Cardiac muscle cell (in vitro differentiated cells and primary cell): ENCODE results near the gene C10orf143. TPM values are rescaled to one million over a fixed set of nuclear protein-coding genes. Genes with fewer than 3 reads are reported as not detected.

ENCODE experiments used
- DNase-seq, 2 donors: peaks; one replicate each; pipeline versions ENCODE4 v3.0.0 to v3.0.0-alpha.2; 2010 to 2017; ENCODE audit warnings: low read depth in 1 of 2, low spot score in 1 of 2
- H3K27ac ChIP-seq: fragments of 200-600 bp; sonication (generic); 2 replicates; pipeline ENCODE4 v1.5.1; 2016
- H3K27me3 ChIP-seq: fragments of 200-600 bp; sonication (generic); 2 replicates; pipeline ENCODE4 v1.6.0; 2016; ENCODE audit warnings: control low read depth
- H3K36me3 ChIP-seq: fragments of 200-600 bp; sonication (generic); 2 replicates; pipeline ENCODE4 v1.5.1; 2016; ENCODE audit warnings: control low read depth
- H3K4me1 ChIP-seq: fragments of 200-600 bp; sonication (generic); 2 replicates; pipeline ENCODE4 v1.8.1; 2017; ENCODE audit warnings: low read depth, mild to moderate bottlenecking, mixed run types
- H3K4me3 ChIP-seq: fragments of 200-600 bp; sonication (generic); 2 replicates; pipeline ENCODE4 v1.5.1; 2016; ENCODE audit warnings: mild to moderate bottlenecking
- H3K9me3 ChIP-seq: fragments of 200-600 bp; sonication (generic); 2 replicates; pipeline ENCODE4 v1.5.1; 2017; ENCODE audit warnings: low read depth, mild to moderate bottlenecking, control low read depth
- polyA plus RNA-seq: library from polyadenylated mRNA; unstranded; fragments of >200 nt; fragmentation: Nextera tagmentation; extraction: Ambion mirVana; gene quantifications from 2 replicates; pipeline ENCODE4 v1.2.1, GENCODE V29; 2016
- total RNA-seq: library from RNA; depleted of rRNA; stranded (reverse); fragments of >200 nt; gene quantifications from 2 replicates; pipeline ENCODE4 v1.2.3, GENCODE V29; 2016
- TF ChIP-seq, protein P1 (sequence below): IDR thresholded peaks from 2 replicates; pipeline ENCODE4 v1.5.1; 2012; ENCODE audit warnings: low read depth, mild to moderate bottlenecking, low read length

Gene C10orf143
- total and polyA plus RNA-seq, 2 experiments from 2014 or later: 1.1 to 5.7 TPM

DNA sequence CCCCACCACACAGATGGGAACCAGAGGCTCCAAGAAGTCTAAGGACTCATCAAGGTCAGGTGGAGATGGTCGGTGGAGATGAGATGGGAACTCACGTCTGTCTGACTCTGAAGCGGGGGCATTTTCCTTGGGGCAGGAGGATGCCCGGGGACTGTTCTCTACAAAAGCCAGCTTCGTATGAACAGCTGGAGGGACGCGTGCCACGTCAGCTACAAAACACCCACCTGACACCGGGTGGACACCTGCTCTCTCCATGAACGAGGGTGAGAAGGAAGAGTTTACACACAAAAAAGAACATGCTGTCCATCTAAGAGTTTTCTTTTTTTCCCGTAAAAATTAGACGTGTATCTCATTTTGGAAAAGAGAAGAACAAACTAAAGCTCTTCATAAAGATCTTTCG lies 47.7 kb downstream of the C10orf143 start:
- Histone ChIP-seq H3K4me1 (no peaks in the 10 kb centered on the region), H3K27me3 (no peaks in the 10 kb centered on the region), H3K4me3 (no peak overlapping the region), H3K9me3 (no peaks in the 10 kb centered on the region), H3K36me3 (no peaks in the 10 kb centered on the region), H3K27ac (no peak overlapping the region)
- TF ChIP-seq, protein P1, sequence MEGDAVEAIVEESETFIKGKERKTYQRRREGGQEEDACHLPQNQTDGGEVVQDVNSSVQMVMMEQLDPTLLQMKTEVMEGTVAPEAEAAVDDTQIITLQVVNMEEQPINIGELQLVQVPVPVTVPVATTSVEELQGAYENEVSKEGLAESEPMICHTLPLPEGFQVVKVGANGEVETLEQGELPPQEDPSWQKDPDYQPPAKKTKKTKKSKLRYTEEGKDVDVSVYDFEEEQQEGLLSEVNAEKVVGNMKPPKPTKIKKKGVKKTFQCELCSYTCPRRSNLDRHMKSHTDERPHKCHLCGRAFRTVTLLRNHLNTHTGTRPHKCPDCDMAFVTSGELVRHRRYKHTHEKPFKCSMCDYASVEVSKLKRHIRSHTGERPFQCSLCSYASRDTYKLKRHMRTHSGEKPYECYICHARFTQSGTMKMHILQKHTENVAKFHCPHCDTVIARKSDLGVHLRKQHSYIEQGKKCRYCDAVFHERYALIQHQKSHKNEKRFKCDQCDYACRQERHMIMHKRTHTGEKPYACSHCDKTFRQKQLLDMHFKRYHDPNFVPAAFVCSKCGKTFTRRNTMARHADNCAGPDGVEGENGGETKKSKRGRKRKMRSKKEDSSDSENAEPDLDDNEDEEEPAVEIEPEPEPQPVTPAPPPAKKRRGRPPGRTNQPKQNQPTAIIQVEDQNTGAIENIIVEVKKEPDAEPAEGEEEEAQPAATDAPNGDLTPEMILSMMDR: no peak
- DNase-seq: no peak

DNA sequence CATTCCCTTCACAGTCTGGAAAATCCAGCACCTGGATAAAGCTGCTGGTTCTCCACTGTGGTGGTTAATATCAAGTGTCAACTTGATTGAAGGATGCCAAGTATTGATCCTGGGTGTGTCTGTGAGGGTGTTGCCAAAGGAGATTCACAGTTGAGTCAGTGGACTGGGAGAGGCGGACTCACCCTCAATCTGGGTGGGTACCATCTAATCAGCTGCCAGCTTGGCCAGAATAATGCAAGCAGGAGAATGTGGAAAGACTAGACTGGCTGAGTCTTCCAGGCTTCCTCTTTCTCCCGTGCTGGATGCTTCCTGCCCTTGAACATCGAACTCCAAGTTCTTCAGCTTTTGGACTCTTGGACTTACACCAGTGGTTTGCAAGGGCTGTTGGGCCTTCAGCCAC lies 48.4 kb downstream of the C10orf143 start:
- Histone ChIP-seq H3K4me3 (no peak overlapping the region), H3K36me3 (no peaks in the 10 kb centered on the region), H3K4me1 (no peaks in the 10 kb centered on the region), H3K9me3 (no peaks in the 10 kb centered on the region), H3K27ac (no peak overlapping the region), H3K27me3 (no peaks in the 10 kb centered on the region)
- TF ChIP-seq, protein P1: no peak
- no peak for DNase-seq

DNA sequence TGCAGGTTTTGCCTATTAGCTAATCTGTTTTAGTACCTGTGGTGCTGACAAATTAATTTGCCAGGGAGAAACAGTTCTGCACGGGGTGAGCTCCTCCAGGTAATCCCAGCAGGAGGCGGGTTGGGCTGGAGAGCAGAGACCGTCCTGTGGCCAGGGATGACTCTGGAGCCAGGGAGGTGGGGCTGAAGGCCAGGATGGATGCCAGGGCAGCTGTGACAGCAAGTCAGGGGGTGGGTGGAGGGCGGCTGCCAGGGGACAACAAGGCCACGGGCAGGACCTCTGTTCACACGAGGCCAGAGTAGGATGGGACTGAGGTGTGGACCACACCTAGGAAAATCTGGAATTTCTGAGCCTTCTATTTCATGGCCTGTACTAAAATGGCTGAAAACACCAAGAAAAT lies 48.9 kb downstream of the C10orf143 start:
- no peaks in the 10 kb centered on the region for H3K4me1 ChIP-seq
- no peak overlapping the region for H3K27ac ChIP-seq
- no peaks in the 10 kb centered on the region for H3K9me3 ChIP-seq
- TF ChIP-seq, protein P1: no peak
- H3K27me3 ChIP-seq: no peaks in the 10 kb centered on the region
- H3K36me3 ChIP-seq: no peaks in the 10 kb centered on the region
- no peak for DNase-seq
- no peak overlapping the region for H3K4me3 ChIP-seq

DNA sequence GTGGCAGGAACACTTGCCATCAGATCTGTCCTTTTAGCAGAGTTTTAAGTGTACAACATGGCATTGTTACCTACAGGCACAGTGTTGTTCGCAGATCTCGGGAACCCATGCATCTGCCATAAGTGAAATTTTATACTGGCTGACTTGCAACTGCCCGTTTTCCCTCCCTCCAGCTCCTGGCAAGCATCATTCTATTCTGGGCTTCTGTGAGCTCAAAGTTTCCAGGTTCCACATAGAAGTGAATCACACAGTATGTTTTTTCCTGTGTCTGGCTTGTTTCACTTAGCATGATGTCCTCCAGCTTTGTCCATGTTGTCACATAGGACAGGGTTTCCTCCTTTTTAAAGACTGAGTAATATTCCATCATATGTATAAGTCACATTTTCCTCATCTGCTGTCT lies 56.6 kb downstream of the C10orf143 start:
- Histone ChIP-seq H3K27ac (no peak overlapping the region), H3K4me1 (no peaks in the 10 kb centered on the region), H3K27me3 (no peaks in the 10 kb centered on the region), H3K9me3 (no peaks in the 10 kb centered on the region), H3K36me3 (no peaks in the 10 kb centered on the region), H3K4me3 (no peak overlapping the region)
- no peak for DNase-seq
- TF ChIP-seq, protein P1: no peak

DNA sequence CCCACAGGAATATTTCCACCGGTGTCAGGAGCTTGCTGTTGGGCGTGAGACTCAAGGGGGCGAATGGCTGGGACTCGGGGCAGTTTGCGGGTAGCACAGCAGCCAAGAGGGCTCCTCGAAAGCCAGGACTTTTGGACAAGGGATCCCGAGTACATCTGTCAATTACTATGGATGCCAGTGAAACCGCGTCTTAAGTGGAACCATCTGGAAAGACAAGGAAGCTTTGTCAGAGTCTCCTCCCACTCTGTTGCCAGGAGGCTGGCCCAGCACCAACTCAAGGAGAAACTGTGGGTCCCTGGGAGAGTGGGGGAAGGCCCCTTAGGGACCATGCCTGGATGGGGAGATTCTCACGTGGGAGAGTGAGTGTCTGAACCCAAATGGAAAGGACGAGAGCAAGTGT lies 57.1 kb downstream of the C10orf143 start:
- Histone ChIP-seq H3K9me3 (no peaks in the 10 kb centered on the region), H3K27ac (no peak overlapping the region), H3K27me3 (no peaks in the 10 kb centered on the region), H3K4me1 (no peaks in the 10 kb centered on the region), H3K36me3 (no peaks in the 10 kb centered on the region), H3K4me3 (no peak overlapping the region)
- TF ChIP-seq, protein P1: no peak
- no peak for DNase-seq

DNA sequence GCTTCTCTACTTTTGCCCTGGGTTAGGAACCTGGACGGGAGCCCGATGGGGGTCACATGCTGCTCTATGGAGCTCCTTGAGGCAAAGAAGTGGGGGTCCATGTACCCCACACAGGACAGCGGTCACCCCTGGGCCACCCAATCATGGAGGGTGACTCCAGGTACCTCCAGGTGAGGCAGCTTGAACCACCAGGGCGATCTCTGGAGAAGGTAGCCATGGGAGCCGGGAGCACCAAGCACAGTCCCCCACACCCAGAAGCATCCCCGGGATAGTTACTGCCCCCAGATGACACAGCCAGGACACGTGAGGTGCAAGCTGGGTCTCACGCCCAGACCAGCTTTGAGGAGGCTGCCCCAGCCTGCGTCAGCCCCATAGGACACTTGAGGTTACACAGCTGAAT lies 58.4 kb downstream of the C10orf143 start:
- H3K4me1 ChIP-seq: no peaks in the 10 kb centered on the region
- H3K4me3 ChIP-seq: no peak overlapping the region
- no peak overlapping the region for H3K27ac ChIP-seq
- no peak for DNase-seq
- H3K27me3 ChIP-seq: no peaks in the 10 kb centered on the region
- TF ChIP-seq, protein P1: no peak
- no peaks in the 10 kb centered on the region for H3K9me3 ChIP-seq
- H3K36me3 ChIP-seq: no peaks in the 10 kb centered on the region
